G401 (cell line): ENCODE data around the gene TBKBP1. TPM values are rescaled to one million over a fixed set of nuclear protein-coding genes. Genes with fewer than 3 reads are reported as not detected.

Experiments used
- DNase-seq: peaks from one replicate; pipeline ENCODE4 v3.0.0-alpha.2; 2015; ENCODE audit warnings: low spot score
- in situ Hi-C: cut with HindIII; loops from 2 replicates; pipeline ENCODE4 v1.10.0; 2016; ENCODE audit warnings: low sequenced_read_pairs, mixed read lengths
- total RNA-seq: library from RNA; depleted of rRNA; stranded (reverse); fragments of >200 nt; shearing (Covaris generic); gene quantifications from 2 replicates; pipeline ENCODE4 v1.2.3, GENCODE V29; 2014; rRNA removed

The TBKBP1 gene
- total RNA-seq, 1 experiment from 2014 or later: 32.5 TPM

DNA sequence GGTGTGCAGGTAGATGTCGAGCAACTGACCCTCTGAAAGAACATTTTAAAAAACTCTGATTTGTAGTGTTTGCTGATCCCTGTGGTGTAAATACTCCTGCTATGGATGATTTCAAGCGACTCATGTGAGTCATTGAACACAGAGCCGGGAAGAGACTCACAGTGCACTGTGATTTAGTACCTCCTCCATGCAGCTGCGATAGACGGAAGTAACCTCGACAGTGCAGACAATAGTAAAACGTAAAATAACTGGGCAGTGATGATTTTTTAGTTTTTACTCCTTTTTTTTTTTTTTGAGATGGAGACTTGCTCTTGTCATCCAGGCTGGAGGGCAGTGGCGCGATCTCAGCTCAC lies 47.8 kb downstream of the TBKBP1 start:
- DNase-seq: no peak
- in situ Hi-C loops: no loop called here

DNA sequence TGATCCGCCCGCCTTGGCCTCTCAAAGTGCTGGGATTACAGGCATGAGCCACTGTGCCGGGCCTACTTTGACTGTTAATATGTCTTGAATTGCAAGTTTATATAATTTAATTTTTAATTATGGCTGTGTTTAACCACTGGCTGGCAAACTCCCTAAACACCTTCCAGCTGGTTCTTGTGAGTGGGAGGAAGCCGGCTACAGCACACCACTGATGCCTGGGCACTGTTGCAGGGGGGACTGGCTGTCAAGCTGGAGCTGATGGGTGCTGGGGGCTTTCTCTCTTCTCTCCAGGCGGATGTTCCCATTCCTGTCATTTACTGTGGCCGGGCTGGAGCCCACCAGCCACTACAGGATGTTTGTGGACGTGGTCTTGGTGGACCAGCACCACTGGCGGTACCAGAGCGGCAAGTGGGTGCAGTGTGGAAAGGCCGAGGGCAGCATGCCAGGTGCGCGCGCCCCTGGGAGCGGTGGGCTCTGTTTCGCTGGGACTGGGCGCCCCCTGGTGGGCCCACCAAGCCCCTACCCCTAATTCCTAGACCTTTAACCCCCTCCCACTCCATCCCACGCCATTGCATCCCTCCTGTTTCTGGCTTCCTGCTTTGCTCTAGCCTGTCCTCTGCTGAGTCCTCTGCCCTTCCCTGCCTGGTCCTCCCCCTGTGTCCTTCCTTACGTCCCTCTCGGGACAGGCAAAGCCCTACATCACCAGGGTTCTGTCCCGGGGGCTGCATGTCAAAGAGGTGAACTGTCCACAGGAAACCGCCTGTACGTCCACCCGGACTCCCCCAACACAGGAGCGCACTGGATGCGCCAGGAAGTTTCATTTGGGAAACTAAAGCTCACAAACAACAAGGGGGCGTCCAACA lies 48.6 kb downstream of the TBKBP1 start:
- in situ Hi-C loops: no loop called here
- DNase-seq: no peak

DNA sequence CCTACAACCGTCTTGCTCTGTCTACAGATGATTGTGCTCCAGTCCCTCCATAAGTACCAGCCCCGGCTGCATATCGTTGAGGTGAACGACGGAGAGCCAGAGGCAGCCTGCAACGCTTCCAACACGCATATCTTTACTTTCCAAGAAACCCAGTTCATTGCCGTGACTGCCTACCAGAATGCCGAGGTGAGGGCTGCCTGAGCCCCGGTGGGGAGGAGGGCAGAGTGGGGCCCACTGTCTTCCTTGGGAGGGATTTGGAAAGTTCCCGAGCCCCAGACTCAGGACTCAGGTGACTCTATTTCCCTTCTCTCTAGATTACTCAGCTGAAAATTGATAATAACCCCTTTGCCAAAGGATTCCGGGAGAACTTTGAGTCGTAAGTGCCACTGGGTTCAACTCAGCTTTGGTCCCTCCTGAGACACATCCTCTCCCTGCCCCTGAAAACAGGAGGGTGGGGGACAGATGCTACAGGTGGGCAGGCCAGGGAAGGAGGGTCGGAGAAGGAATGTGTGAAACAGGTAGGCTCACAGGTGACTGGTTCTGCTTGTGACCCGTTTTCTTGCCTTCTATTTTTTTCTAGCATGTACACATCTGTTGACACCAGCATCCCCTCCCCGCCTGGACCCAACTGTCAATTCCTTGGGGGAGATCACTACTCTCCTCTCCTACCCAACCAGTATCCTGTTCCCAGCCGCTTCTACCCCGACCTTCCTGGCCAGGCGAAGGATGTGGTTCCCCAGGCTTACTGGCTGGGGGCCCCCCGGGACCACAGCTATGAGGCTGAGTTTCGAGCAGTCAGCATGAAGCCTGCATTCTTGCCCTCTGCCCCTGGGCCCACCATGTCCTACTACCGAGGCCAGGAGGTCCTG lies 50.4 kb downstream of the TBKBP1 start:
- in situ Hi-C loops: no loop called here
- no peak for DNase-seq

DNA sequence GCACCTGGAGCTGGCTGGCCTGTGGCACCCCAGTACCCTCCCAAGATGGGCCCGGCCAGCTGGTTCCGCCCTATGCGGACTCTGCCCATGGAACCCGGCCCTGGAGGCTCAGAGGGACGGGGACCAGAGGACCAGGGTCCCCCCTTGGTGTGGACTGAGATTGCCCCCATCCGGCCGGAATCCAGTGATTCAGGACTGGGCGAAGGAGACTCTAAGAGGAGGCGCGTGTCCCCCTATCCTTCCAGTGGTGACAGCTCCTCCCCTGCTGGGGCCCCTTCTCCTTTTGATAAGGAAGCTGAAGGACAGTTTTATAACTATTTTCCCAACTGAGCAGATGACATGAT lies 51.0 kb downstream of the TBKBP1 start:
- in situ Hi-C loops: no loop called here
- DNase-seq: no peak

DNA sequence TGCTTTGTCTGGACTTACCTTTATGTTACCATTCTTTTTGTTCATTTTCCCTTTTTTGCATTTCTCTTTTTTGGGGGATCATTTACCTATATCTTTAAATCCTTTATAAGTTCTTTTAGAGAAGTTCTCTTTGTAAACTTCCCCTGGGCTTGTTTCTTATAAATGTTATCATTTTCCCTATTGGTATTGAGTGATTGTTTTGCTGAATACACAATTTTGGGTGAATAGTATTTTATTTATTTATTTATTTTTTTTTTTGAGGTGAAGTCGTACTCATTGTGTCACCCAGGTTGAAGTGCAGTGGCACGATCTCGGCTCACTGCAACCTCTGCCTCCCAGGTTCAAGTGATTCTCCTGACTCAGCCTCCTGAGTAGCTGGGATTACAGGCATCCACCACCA lies 57.5 kb downstream of the TBKBP1 start:
- no peak for DNase-seq
- in situ Hi-C loops: no loop called here

DNA sequence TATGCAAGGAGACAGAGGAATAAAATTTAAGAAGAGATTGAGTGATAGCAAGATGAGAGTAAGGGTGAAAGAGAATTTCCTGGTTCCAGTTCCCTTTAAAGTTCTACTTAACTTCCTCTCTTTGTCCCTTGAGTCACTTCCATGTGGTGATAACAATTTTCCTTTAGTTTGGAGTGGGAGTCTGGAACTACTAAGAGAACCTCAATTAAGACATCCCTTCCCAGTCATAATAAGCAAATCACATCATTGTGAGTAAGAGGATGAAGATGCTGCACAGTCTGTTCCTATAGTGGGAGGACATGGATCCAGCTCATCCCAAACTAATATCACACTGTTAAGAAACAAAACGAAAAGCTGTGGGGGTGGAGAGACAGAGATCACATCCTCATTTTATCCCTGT lies 63.4 kb downstream of the TBKBP1 start:
- in situ Hi-C loops: no loop called here
- no peak for DNase-seq

DNA sequence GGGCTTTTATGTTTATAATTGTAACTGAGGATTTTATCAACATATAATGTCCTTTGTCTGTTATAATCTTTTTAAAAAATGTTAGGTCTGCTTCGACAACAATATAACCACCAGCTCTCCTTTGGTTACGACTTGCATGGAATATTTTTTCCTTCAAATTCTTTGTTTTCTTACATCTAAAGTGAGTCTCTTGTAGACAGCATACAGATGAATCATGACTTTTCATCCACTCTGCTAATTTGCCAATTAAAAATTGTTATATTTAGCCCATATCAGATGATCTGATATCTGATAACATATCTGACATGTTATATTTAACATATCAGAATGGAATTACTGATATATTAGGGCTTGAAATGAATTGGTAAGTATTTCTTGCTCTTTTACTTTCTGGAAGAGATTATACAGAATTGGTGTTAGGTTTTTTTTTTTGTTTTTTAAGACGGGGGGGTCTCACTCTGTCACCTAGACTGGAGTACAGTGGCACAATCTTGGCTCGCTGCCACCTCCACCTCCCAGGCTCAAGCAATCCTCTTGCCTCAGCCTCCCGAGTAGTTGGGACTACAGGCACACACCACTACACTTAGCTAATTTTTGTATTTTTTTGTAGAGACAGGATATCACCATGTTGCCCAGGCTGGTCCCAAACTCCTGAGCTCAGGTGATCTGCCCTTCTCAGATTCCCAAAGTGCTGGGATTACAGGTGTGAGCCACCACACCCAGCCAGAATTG lies 66.6 kb downstream of the TBKBP1 start:
- in situ Hi-C loops: no loop called here
- DNase-seq: no peak

Other genes starting within 250 kb of the TBKBP1 start
- 58.9 and 70.4 TPM in 2 replicates for gene NPEPPS, start 163.1 kb upstream of the TBKBP1 start, total RNA-seq
- gene KPNB1, start 44.2 kb upstream of the TBKBP1 start, total RNA-seq: 200 and 386 TPM in 2 replicates
- gene TBX21, start 39.1 kb downstream of the TBKBP1 start, total RNA-seq: not detected in 2 replicates
- 4.2 and 5.6 TPM in 2 replicates for gene OSBPL7, start 127.6 kb downstream of the TBKBP1 start, total RNA-seq
- 75.4 and 95.6 TPM in 2 replicates for gene MRPL10, start 137.4 kb downstream of the TBKBP1 start, total RNA-seq
- 0.12 TPM in 1 of 2 replicates, not detected in the other for gene LRRC46, start 137.5 kb downstream of the TBKBP1 start, total RNA-seq
- gene SCRN2, start 147.1 kb downstream of the TBKBP1 start, total RNA-seq: 68.4 and 72.7 TPM in 2 replicates
- gene SP6, start 157.0 kb downstream of the TBKBP1 start, total RNA-seq: 6.7 and 8.5 TPM in 2 replicates
- 0.68 and 0.71 TPM in 2 replicates for gene SP2, start 202.1 kb downstream of the TBKBP1 start, total RNA-seq
- gene PNPO, start 247.4 kb downstream of the TBKBP1 start, total RNA-seq: 50.2 and 90.7 TPM in 2 replicates